H1 (cell line): ENCODE measurements around the gene SOX4. TPM values are rescaled to one million over a fixed set of nuclear protein-coding genes. Genes with fewer than 3 reads are reported as not detected.

Source experiments
- CTCF ChIA-PET: fragments of 300-600 bp; sonication (Branson Sonifier 250); formaldehyde crosslinking; loops from one replicate; lab custom pipeline; 2021; ENCODE audit not compliant: partially characterized antibody; lab: Charles Lee
- POLR2A ChIA-PET: fragments of 300-600 bp; sonication (Branson Sonifier 250); formaldehyde crosslinking; loops from one replicate; lab custom pipeline; 2021; ENCODE audit warnings: inconsistent platforms; ENCODE audit not compliant: partially characterized antibody; lab: Charles Lee
- DNase-seq, 2 experiments: peaks; one replicate each; pipeline versions ENCODE4 v3.0.0 to v3.0.0-alpha.2; 2010 to 2022; ENCODE audit warnings: low spot score in 2 of 2, low read depth in 1 of 2, mixed read lengths in 1 of 2
- FAIRE-seq: peaks from 2 replicates; lab custom pipeline; 2011; peaks lifted over from hg19 to GRCh38; lab: Jason Lieb, UNC
- H2AFZ ChIP-seq: 2 replicates; pipeline ENCODE4 v1.8.1; 2012; ENCODE audit warnings: low read length, inconsistent platforms
- H2AK5ac ChIP-seq: 2 replicates; pipeline ENCODE4 v1.6.1; 2013; ENCODE audit warnings: low read depth, low read length
- H2BK120ac ChIP-seq: replicated peaks from 2 replicates; pipeline ENCODE3; 2013; ENCODE audit warnings: low read depth, low read length, inconsistent platforms
- H2BK12ac ChIP-seq: 2 replicates; pipeline ENCODE4 v1.6.1; 2013; ENCODE audit warnings: low read depth, low read length
- H2BK15ac ChIP-seq: 2 replicates; pipeline ENCODE4 v1.6.1; 2013; ENCODE audit warnings: low read length
- H2BK20ac ChIP-seq: 2 replicates; pipeline ENCODE4 v1.6.1; 2013; ENCODE audit warnings: low read length
- H2BK5ac ChIP-seq: 2 replicates; pipeline ENCODE4 v1.6.1; 2013; ENCODE audit warnings: low read depth, low read length
- H3K14ac ChIP-seq: 2 replicates; pipeline ENCODE4 v1.6.1; 2013; ENCODE audit warnings: inconsistent platforms; ENCODE audit not compliant: insufficient read length
- H3K18ac ChIP-seq: 2 replicates; pipeline ENCODE4 v1.6.1; 2013; ENCODE audit warnings: low read length; ENCODE audit errors: extremely low read depth
- H3K23ac ChIP-seq: 2 replicates; pipeline ENCODE4 v1.6.1; 2013; ENCODE audit warnings: inconsistent platforms; ENCODE audit not compliant: insufficient read length
- H3K23me2 ChIP-seq: 2 replicates; pipeline ENCODE4 v1.6.1; 2013; ENCODE audit warnings: low read depth, low read length
- H3K27ac ChIP-seq: 2 replicates; pipeline ENCODE4 v1.6.1; 2011; ENCODE audit warnings: low read depth, low read length, inconsistent platforms
- H3K27me3 ChIP-seq, 4 experiments: replicated peaks in 1 of 4; 1 replicate in 1 of 4; 2 replicates in 3 of 4; pipeline versions ENCODE4 v1.6.1 to v1.8.1; 2011 to 2013; ENCODE audit warnings: low read length in 3 of 4, mild to moderate bottlenecking in 3 of 4, inconsistent platforms in 2 of 4, mixed read lengths in 2 of 4, moderate library complexity in 1 of 4; ENCODE audit not compliant: control insufficient read depth in 3 of 4, insufficient read depth in 3 of 4; ENCODE audit errors: extremely low read depth in 1 of 4
- H3K36me3 ChIP-seq, 4 experiments: 2 replicates each; pipeline versions ENCODE4 v1.6.1 to v1.8.1; 2011 to 2013; ENCODE audit warnings: mild to moderate bottlenecking in 4 of 4, low read length in 3 of 4, moderate library complexity in 2 of 4, control low read depth in 1 of 4, inconsistent platforms in 1 of 4; ENCODE audit not compliant: insufficient read depth in 4 of 4, control insufficient read depth in 2 of 4
- H3K4ac ChIP-seq: replicated peaks from 2 replicates; pipeline ENCODE3; 2013; ENCODE audit warnings: low read length, low read depth, mixed read lengths, inconsistent platforms; ENCODE audit not compliant: insufficient read length
- H3K4me1 ChIP-seq, 4 experiments: replicated peaks in 1 of 4; 1 replicate in 1 of 4; 2 replicates in 3 of 4; pipeline versions ENCODE4 v1.6.1 to v1.8.1; 2011 to 2013; ENCODE audit warnings: low read length in 3 of 4, inconsistent platforms in 2 of 4, mixed read lengths in 1 of 4; ENCODE audit not compliant: insufficient read depth in 4 of 4, control insufficient read depth in 3 of 4
- H3K4me2 ChIP-seq, 2 experiments: 2 replicates each; pipeline versions ENCODE4 v1.6.1 to v1.8.1; 2011 to 2013; ENCODE audit warnings: low read depth in 2 of 2, low read length in 2 of 2, control low read depth in 1 of 2, inconsistent platforms in 1 of 2, mild to moderate bottlenecking in 1 of 2; ENCODE audit not compliant: insufficient read depth in 1 of 2
- H3K4me3 ChIP-seq, 4 experiments: fragments of 200-600, 300-600 bp in 1 of 4; sonication (generic), shearing (Covaris generic), sonication (Bioruptor Twin) in 1 of 4; 2 replicates each; pipeline versions ENCODE4 v1.5.1 to v1.8.1; 2011 to 2016; ENCODE audit warnings: low read length in 4 of 4, low read depth in 3 of 4, control low read depth in 2 of 4, inconsistent platforms in 2 of 4, mild to moderate bottlenecking in 2 of 4, mixed read lengths in 1 of 4, moderate library complexity in 1 of 4; ENCODE audit not compliant: insufficient read depth in 2 of 4; ENCODE audit errors: extremely low read depth in 1 of 4
- H3K56ac ChIP-seq: replicated peaks from 2 replicates; pipeline ENCODE3; 2013; ENCODE audit warnings: low read depth, mild to moderate bottlenecking, mixed read lengths, low read length, inconsistent platforms; ENCODE audit not compliant: insufficient read length
- H3K79me1 ChIP-seq: 2 replicates; pipeline ENCODE4 v1.6.1; 2013; ENCODE audit warnings: low read depth, low read length, control low read depth
- H3K79me2 ChIP-seq, 2 experiments: 2 replicates each; pipeline versions ENCODE4 v1.6.1 to v1.8.1; 2012 to 2013; ENCODE audit warnings: low read length in 2 of 2, mild to moderate bottlenecking in 2 of 2, inconsistent platforms in 1 of 2; ENCODE audit not compliant: insufficient read depth in 2 of 2, control insufficient read depth in 1 of 2
- H3K9ac ChIP-seq, 4 experiments: replicated peaks in 1 of 4; 1 replicate in 1 of 4; 2 replicates in 3 of 4; pipeline versions ENCODE4 v1.6.1 to v1.8.1; 2011 to 2013; ENCODE audit warnings: low read depth in 3 of 4, low read length in 3 of 4, control low read depth in 2 of 4, mild to moderate bottlenecking in 2 of 4, moderate library complexity in 2 of 4, inconsistent platforms in 1 of 4; ENCODE audit errors: extremely low read depth in 1 of 4
- H3K9me3 ChIP-seq, 2 experiments: 2 replicates each; pipeline versions ENCODE4 v1.6.1 to v1.8.1; 2012 to 2013; ENCODE audit warnings: mild to moderate bottlenecking in 2 of 2, moderate library complexity in 2 of 2, control low read depth in 1 of 2, inconsistent platforms in 1 of 2, low read depth in 1 of 2, low read length in 1 of 2, mixed read lengths in 1 of 2; ENCODE audit not compliant: insufficient read depth in 2 of 2
- H4K20me1 ChIP-seq, 2 experiments: replicated peaks in 1 of 2; 2 replicates each; pipeline versions ENCODE3 to v1.8.1; 2011 to 2013; ENCODE audit warnings: inconsistent platforms in 2 of 2, low read length in 2 of 2, mild to moderate bottlenecking in 1 of 2; ENCODE audit not compliant: insufficient read depth in 2 of 2, control insufficient read depth in 1 of 2
- H4K5ac ChIP-seq: 2 replicates; pipeline ENCODE4 v1.6.1; 2013; ENCODE audit warnings: low read length, low read depth, mixed read lengths, inconsistent platforms; ENCODE audit not compliant: insufficient read length
- H4K8ac ChIP-seq: 2 replicates; pipeline ENCODE4 v1.8.0; 2013; ENCODE audit warnings: mild to moderate bottlenecking, moderate library complexity, low read length, inconsistent platforms; ENCODE audit not compliant: insufficient read depth; ENCODE audit errors: extremely low read depth
- H4K91ac ChIP-seq: replicated peaks from 2 replicates; pipeline ENCODE3; 2013; ENCODE audit warnings: low read length, mixed read lengths, inconsistent platforms; ENCODE audit not compliant: insufficient read length
- BACH1 ChIP-seq: IDR thresholded peaks from 2 replicates; pipeline ENCODE4 v1.6.1; 2012; ENCODE audit warnings: low read length, improper control_type of control experiment
- CBX8 ChIP-seq: fragments of 300-800, 300-1000 bp; sonication (generic); IDR thresholded peaks from 2 replicates; pipeline ENCODE4 v1.7.1; 2016; ENCODE audit warnings: low read depth, low read length, borderline replicate concordance
- EP300 ChIP-seq, 2 experiments: IDR thresholded peaks; 1 replicate in 1 of 2; 2 replicates in 1 of 2; pipeline ENCODE4 v1.6.1; 2011 to 2012; ENCODE audit warnings: low read depth in 2 of 2, low read length in 2 of 2, mild to moderate bottlenecking in 2 of 2, borderline replicate concordance in 1 of 2, inconsistent platforms in 1 of 2, moderate library complexity in 1 of 2
- SP1 ChIP-seq: IDR thresholded peaks from 2 replicates; pipeline ENCODE4 v1.6.1; 2011; ENCODE audit warnings: low read depth, low read length
- TAF7 ChIP-seq: optimal IDR thresholded peaks from 2 replicates; pipeline ENCODE3; 2011; ENCODE audit warnings: low read depth, mild to moderate bottlenecking, inconsistent platforms, low read length, moderate library complexity, borderline replicate concordance
- TCF12 ChIP-seq: IDR thresholded peaks from 2 replicates; pipeline ENCODE4 v1.6.1; 2011; ENCODE audit warnings: low read depth, mild to moderate bottlenecking, low read length
- WGBS, 2 experiments: shearing (Covaris generic) in 1 of 2; methylation state at CpG; one replicate each; pipeline versions ENCODE4 v1.1.6 to v1.1.7; 2013 to 2015; ENCODE audit warnings: low lambda C conversion rate in 2 of 2, mixed read lengths in 2 of 2, inconsistent platforms in 1 of 2, low coverage in 1 of 2, missing lambda C conversion rate in 1 of 2; ENCODE audit not compliant: insufficient replicate concordance in 2 of 2, insufficient coverage in 1 of 2, insufficient read length in 1 of 2; ENCODE audit errors: extremely low coverage in 1 of 2, missing lambda C conversion rate in 1 of 2; 5-methylcytosine and 5-hydroxymethylcytosine counted together
- polyA plus RNA-seq, 7 experiments: library from polyadenylated mRNA; depleted of rRNA in 3 of 7; stranded (reverse) in 5 of 7; unstranded in 2 of 7; fragments of >200 nt in 5 of 7; fragments of 200-250 nt in 2 of 7; gene quantifications; 1 replicate in 5 of 7; 2 replicates in 1 of 7; 4 replicates in 1 of 7; pipeline versions ENCODE4 v1.2.1 to v1.2.3, GENCODE V29; 2011 to 2013; ENCODE audit warnings: missing spikeins in 2 of 7, mixed read lengths in 2 of 7
- total RNA-seq: library from RNA; stranded (reverse); fragmentation: NEBNext Ultra II Directional; extraction: Animal tissue kit (Norgen Biotek cat#: 25700); gene quantifications from 2 replicates; pipeline ENCODE4 v1.2.1, GENCODE V29; 2021
- TF ChIP-seq, protein P1 (sequence below): IDR thresholded peaks from 2 replicates; pipeline ENCODE4 v1.6.1; 2011; ENCODE audit warnings: low read depth, mild to moderate bottlenecking, low read length; ENCODE audit not compliant: insufficient read depth
- TF ChIP-seq, protein P2 (sequence below), 3 experiments: IDR thresholded peaks; 1 replicate in 2 of 3; 2 replicates in 1 of 3; pipeline versions ENCODE4 v1.5.1 to v1.6.1; 2011; ENCODE audit warnings: low read length in 3 of 3, mild to moderate bottlenecking in 3 of 3, inconsistent platforms in 2 of 3, low read depth in 1 of 3, moderate library complexity in 1 of 3; ENCODE audit not compliant: insufficient read depth in 1 of 3; ENCODE audit errors: control extremely low read depth in 1 of 3

Gene SOX4
- total and polyA plus RNA-seq, 2 of the 8 experiments (the other 6 are each of a cell fraction or from before 2014, with no cell fraction given), result 14.1 to 169 TPM

DNA sequence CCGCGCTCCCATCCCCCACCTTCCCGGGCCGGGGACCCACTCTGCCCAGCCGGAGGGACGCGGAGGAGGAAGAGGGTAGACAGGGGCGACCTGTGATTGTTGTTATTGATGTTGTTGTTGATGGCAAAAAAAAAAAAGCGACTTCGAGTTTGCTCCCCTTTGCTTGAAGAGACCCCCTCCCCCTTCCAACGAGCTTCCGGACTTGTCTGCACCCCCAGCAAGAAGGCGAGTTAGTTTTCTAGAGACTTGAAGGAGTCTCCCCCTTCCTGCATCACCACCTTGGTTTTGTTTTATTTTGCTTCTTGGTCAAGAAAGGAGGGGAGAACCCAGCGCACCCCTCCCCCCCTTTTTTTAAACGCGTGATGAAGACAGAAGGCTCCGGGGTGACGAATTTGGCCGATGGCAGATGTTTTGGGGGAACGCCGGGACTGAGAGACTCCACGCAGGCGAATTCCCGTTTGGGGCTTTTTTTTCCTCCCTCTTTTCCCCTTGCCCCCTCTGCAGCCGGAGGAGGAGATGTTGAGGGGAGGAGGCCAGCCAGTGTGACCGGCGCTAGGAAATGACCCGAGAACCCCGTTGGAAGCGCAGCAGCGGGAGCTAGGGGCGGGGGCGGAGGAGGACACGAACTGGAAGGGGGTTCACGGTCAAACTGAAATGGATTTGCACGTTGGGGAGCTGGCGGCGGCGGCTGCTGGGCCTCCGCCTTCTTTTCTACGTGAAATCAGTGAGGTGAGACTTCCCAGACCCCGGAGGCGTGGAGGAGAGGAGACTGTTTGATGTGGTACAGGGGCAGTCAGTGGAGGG is 2.8 kb downstream of the SOX4 start:
- H3K4me2 ChIP-seq, result peak overlapping the region; percentile 80 to 87
- H4K8ac ChIP-seq, result peak overlapping the region; percentile 93; the same call in 1 of the 2 replicates
- H3K27me3 ChIP-seq, result no peaks in the 10 kb centered on the region
- peaks cover 29 to 69% of the 10 kb centered on the region in 2 experiments for H3K79me2 ChIP-seq
- no peak overlapping the region for H3K4ac ChIP-seq
- H2BK12ac ChIP-seq, result no peak overlapping the region
- H2BK15ac ChIP-seq, result no peak overlapping the region
- 1% methylated on average over 38 of the region's 43 CpGs; no CpG with 5 or more reads in 1 of the 2 experiments for WGBS, 2 experiments
- DNase-seq (peak in 1 of 2 experiments; percentile 74), FAIRE-seq (no peak)
- no peaks in the 10 kb centered on the region for H3K79me1 ChIP-seq
- no peaks in the 10 kb centered on the region for H3K9me3 ChIP-seq
- peak overlapping the region; percentile 80 to 97 (median 84) for H3K4me3 ChIP-seq
- H3K18ac ChIP-seq, result peak overlapping the region; percentile 66
- peak overlapping the region; percentile 82 to 94 (median 87) for H3K9ac ChIP-seq
- H3K23me2 ChIP-seq, result peaks cover 9% of the 10 kb centered on the region
- H3K23ac ChIP-seq, result no peak overlapping the region
- no peak overlapping the region for H2BK120ac ChIP-seq
- no peak overlapping the region for H2AK5ac ChIP-seq
- CTCF ChIA-PET, result interaction anchor here (0.6 to 2.1 kb wide), 5 partner anchors 9 to 329 kb away, joined by 3 to 5 read pairs (median 3); no protein-coding TSS in a partner anchor
- peaks cover 0 to 11% (median 6%) of the 10 kb centered on the region in 4 experiments; a peak in 5 of 7 replicates for H3K4me1 ChIP-seq
- peaks cover 6 to 7% of the 10 kb centered on the region in 2 experiments for H4K20me1 ChIP-seq
- H3K36me3 ChIP-seq, result peaks cover 0 to 30% (median 6%) of the 10 kb centered on the region in 4 experiments; a peak in 2 of 8 replicates
- peak overlapping the region; percentile 97 for H2BK5ac ChIP-seq
- no peak overlapping the region for H4K91ac ChIP-seq
- no peak overlapping the region for H2BK20ac ChIP-seq
- POLR2A ChIA-PET, result interaction anchor here (0.7 to 10.3 kb wide), 11 partner anchors 9 to 672 kb away, joined by 3 to 161 read pairs (median 4); no protein-coding TSS in a partner anchor
- H3K14ac ChIP-seq, result no peak overlapping the region
- H4K5ac ChIP-seq, result peak overlapping the region; percentile 90
- peak overlapping the region; percentile 87 for H3K56ac ChIP-seq
- H2AFZ ChIP-seq, result no peak overlapping the region
- peak overlapping the region; percentile 73 for H3K27ac ChIP-seq
- TF ChIP-seq EP300 (IDR thresholded peaks at IDR 0.05; ENCODE audit: borderline replicate concordance in 1 of 2, low read depth in 2 of 2, low read length in 2 of 2) (no peak), SP1 (no peak), TAF7 (peak; percentile 40), CBX8 (no peak), BACH1 (no peak), TCF12 (no peak)
- TF ChIP-seq, protein P1, sequence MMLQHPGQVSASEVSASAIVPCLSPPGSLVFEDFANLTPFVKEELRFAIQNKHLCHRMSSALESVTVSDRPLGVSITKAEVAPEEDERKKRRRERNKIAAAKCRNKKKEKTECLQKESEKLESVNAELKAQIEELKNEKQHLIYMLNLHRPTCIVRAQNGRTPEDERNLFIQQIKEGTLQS, result no peak
- TF ChIP-seq, protein P2, sequence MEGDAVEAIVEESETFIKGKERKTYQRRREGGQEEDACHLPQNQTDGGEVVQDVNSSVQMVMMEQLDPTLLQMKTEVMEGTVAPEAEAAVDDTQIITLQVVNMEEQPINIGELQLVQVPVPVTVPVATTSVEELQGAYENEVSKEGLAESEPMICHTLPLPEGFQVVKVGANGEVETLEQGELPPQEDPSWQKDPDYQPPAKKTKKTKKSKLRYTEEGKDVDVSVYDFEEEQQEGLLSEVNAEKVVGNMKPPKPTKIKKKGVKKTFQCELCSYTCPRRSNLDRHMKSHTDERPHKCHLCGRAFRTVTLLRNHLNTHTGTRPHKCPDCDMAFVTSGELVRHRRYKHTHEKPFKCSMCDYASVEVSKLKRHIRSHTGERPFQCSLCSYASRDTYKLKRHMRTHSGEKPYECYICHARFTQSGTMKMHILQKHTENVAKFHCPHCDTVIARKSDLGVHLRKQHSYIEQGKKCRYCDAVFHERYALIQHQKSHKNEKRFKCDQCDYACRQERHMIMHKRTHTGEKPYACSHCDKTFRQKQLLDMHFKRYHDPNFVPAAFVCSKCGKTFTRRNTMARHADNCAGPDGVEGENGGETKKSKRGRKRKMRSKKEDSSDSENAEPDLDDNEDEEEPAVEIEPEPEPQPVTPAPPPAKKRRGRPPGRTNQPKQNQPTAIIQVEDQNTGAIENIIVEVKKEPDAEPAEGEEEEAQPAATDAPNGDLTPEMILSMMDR (IDR thresholded peaks at IDR 0.05; ENCODE audit: control extremely low read depth in 1 of 3, insufficient read depth in 1 of 3, low read depth in 1 of 3, low read length in 3 of 3), result no peak
